ENCODE results near the gene FUZ.
"Not testable (repeated sequence)": the region's sequence is repeated elsewhere in the genome, so short reads cannot be mapped to it uniquely, and the experiment has no call there.

Gene FUZ

GRCh38 chr19:49832556-49832955, 19.5 kb upstream of the FUZ start:
- no peak for DNase-seq

- no peak for DNase-seq
Measured at GRCh38 chr19:49831592-49831991, 18.5 kb upstream of the FUZ start.

- DNase-seq = no peak
Measured at GRCh38 chr19:49830766-49831165, 17.7 kb upstream of the FUZ start.

GRCh38 chr19:49829721-49830120, 16.6 kb upstream of the FUZ start:
- no peak for DNase-seq

GRCh38 chr19:49829200-49829599, 16.1 kb upstream of the FUZ start:
- DNase-seq = no peak

GRCh38 chr19:49827034-49827433, 13.9 kb upstream of the FUZ start:
- no peak for DNase-seq

- DNase-seq = no peak
Measured at GRCh38 chr19:49824662-49825061, 11.6 kb upstream of the FUZ start.

- DNase-seq = no peak
Measured at GRCh38 chr19:49823472-49823871, 10.4 kb upstream of the FUZ start.

- DNase-seq = no peak
Measured at GRCh38 chr19:49820125-49820524, 7.0 kb upstream of the FUZ start.

GRCh38 chr19:49819452-49820115, 6.5 kb upstream of the FUZ start:
- not testable (repeated sequence) for DNase-seq

- no peak for DNase-seq
Measured at GRCh38 chr19:49818649-49819370, 5.7 kb upstream of the FUZ start.

GRCh38 chr19:49817964-49818648, 5.0 kb upstream of the FUZ start, which contains the start of gene MED25:
MED25 (plus strand) TSS chr19:49818289; CDS start chr19:49818342, 53 bp downstream.
- DNase-seq = peak; percentile 80 to 84

DNA sequence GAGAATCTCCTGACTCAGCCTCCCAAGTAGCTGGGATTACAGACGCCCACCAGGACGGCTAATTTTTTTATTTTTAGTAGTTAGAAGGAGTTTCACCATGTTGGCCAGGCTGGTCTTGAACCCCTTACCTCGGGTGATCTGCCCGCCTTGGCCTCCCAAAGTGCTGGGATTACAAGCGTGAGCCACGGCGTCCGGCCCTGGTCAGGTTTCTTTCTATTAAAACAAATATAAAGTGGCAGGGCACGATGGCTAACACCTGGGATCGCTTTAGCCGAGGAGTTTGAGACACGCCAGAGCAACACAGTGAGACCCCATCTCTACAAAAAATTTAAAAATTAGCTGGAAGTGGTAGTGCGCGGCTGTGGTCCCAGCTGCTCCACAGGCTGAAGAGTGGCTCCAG, 3.5 kb upstream of the FUZ start:
- no peak for DNase-seq

GRCh38 chr19:49814010-49814409, 918 bp upstream of the FUZ start:
- no peak for DNase-seq

- DNase-seq = no peak
Measured at GRCh38 chr19:49812452-49812996, 568 bp downstream of the FUZ start.

DNA sequence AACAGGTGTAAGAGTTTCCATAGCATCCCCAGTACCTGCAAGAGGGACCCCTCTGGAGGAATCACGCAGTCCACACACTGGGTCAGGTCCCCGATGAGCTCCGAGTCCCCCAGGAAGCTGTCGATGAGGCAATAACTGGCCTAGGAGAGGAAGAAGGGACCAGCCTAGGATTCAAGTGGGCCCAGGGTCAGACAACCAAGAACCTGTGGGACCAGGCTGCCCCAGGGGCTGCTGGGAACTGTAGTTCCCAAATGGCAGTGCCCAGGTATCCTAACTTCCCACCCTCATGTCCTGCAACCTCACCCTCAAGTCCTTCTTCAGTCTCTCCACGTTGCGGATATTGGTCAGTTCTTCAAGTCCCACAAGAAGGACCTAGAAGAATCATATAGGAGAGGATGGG, 1.8 kb downstream of the FUZ start:
- no peak for DNase-seq

DNA sequence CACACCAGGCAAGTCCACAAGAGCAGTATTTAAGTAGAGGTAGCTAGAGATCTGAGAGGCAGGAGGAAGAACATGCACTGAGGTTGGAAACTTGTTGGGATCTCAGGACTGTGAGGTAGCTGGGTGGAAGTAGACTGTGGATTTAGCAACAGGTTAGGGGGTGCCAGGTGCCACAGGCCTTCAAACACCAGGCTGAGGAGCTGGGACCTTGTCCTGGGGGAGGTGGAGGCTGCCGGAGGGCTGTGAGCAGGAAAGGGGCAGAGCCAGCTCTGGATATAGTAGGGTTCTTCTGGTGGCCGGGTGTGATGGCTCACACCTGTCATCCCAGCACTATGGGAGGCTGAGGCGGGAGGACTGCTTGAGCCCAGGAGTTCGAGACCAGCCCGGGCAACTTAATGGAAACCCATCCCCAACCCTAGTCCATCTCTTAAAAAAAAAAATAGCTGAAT, 3.1 kb downstream of the FUZ start:
- no peak for DNase-seq

DNA sequence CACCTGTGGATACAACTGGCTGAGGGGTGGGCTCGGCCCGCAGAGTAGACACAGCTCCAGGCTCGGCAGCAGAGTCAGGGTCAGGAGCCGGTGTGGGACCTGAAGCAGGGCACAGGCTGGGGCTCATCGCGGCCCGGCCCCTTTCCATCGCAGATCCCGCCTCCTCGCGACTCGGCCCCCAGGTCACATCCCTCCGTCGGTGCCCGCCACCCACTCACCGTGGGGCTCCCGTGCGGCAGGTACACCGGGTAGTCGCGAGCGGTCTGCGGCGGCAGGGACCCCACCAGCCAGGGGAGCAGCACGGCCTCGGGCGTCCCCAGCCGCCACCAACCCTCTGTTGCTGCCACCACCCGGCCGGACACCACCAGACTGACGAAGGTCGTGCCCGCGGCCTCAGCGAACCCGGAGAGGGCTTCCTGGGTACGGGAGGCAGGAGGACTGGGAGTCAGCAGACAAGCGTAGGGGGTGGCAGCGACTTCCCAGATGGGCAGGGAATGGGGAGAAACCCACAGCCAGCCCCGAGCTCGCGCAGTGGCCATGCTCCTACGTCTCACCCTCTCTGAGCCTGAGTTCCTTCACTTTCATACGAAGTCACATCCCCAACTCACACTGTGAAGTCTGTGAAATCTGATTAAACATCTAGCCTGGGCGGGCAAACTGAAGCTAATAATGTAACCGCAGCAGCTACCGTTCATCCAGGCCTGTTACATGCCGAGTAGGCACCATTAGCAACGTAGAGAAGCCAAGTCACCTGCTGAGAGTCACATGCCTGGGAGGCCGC, 3.7 kb downstream of the FUZ start:
- DNase-seq = peak; percentile 19 to 45

DNA sequence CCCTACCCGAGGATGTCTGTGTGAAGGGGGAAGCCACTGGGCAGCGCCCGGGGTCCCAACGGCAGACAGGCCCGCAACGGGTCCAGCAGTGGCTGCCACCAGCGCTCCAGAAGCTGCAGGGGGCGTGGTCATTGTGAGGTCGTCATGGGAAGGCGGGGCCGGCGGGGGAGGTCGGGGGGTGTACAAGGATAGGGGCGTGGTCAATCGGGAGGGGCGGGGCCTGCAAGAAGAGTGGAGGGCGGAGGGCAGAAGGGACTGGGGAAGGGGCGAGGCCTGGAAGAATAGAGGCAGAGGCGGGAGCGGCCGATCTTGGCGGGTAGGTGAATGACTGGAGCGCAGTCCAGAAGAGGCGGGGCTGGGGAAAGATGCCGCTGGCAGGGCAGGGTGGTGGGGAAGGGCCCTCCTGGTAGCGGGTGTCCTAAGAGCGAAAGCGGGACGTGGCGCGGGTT, 4.4 kb downstream of the FUZ start:
- peak; percentile 78 to 88 for DNase-seq

DNA sequence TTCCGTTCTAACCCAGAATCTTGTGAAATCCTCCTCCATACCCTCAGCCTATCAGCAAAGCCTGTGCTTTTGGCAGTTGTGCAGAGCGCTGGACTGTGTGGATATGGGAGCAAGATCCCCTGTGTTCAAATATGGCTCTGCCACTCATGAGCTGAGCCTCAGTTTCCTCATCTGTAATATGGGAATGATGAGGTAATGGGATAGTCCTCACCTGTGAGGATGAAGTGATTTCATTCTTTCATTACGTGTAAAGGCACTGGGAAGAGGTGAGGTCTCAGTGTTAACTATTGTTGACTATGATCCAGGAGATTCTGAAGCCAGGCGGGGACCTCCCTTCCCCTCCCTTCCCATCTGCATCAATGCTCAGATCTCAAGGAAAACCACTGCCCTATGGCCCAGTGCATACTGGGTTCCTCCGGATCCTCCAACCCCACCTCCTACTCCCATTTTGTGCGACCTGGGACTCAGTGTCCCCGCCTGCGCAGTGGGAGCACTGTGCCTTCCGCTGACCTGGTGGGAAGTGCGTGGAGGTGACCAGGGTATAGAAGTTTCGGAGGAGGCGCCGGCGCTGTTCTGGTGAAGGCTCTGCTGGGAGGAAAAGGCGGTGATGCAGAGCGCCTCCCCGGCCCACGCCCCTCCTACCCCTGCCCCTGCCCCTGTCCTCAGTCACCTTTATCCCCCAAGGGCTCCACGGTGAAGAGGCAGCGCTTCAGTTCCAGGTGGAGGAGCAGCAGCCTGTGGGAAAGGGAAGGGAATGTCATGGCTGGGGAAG, 5.0 kb downstream of the FUZ start:
- DNase-seq = no peak

GRCh38 chr19:49807058-49807903, 5.8 kb downstream of the FUZ start:
- DNase-seq = no peak
